ENCODE data around the gene ACOX1. TPM values are rescaled to one million over a fixed set of nuclear protein-coding genes. Genes with fewer than 3 reads are reported as not detected.

Gene ACOX1
- total RNA-seq: 28.8 and 34.1 TPM in 2 replicates

GRCh38 chr17:75978938-75979704, at the start of gene ACOX1, which contains the start of gene TEN1:
Gene ACOX1 (minus strand): TSS chr17:75979166. CDS start chr17:75979073, 93 bp downstream.
Gene TEN1 (plus strand): TSS chr17:75979240. CDS start chr17:75986193, 6,953 bp downstream.

GRCh38 chr17:76027159-76027839, 48.3 kb upstream of the ACOX1 start, which contains the start of gene EVPL:
Gene EVPL (minus strand): TSS chr17:76027306. CDS start chr17:76027198, 108 bp downstream.

GRCh38 chr17:76000755-76001521, 22.0 kb upstream of the ACOX1 start, which contains the start of gene CDK3:
Gene CDK3 (plus strand): TSS chr17:76000855. CDS start chr17:76001426, 571 bp downstream.

GRCh38 chr17:75940727-75941441, 38.1 kb downstream of the ACOX1 start, which contains the start of gene FBF1:
Gene FBF1 (minus strand): TSS chr17:75941042. CDS start chr17:75938149, 2,893 bp downstream.

GRCh38 chr17:75904749-75905521, 74.0 kb downstream of the ACOX1 start, which contains the start of gene MRPL38:
Gene MRPL38 (minus strand): TSS chr17:75904884. CDS start chr17:75904875, 9 bp downstream.

GRCh38 chr17:75896415-75897159, 82.4 kb downstream of the ACOX1 start, which contains the start of gene TRIM65:
Gene TRIM65 (minus strand): TSS chr17:75896951. CDS start chr17:75896937, 14 bp downstream.

Other genes with a start within 250 kb of the ACOX1 start
- 48.8 and 52.0 TPM in 2 replicates for gene GALK1, start 214.0 kb downstream of the ACOX1 start, total RNA-seq
- gene UNK, start 194.4 kb downstream of the ACOX1 start, total RNA-seq: 15.8 and 24.3 TPM in 2 replicates
- 1.2 and 1.8 TPM in 2 replicates for gene UNC13D, start 134.8 kb downstream of the ACOX1 start, total RNA-seq
- 59.4 and 61.8 TPM in 2 replicates for gene WBP2, start 123.8 kb downstream of the ACOX1 start, total RNA-seq
- gene TRIM47, start 100.6 kb downstream of the ACOX1 start, total RNA-seq: 62.8 and 64.3 TPM in 2 replicates
- 30.6 and 32.7 TPM in 2 replicates for gene TRIM65, start 82.2 kb downstream of the ACOX1 start, total RNA-seq
- 31.1 and 31.8 TPM in 2 replicates for gene MRPL38, start 74.3 kb downstream of the ACOX1 start, total RNA-seq
- 3.5 and 3.8 TPM in 2 replicates for gene FBF1, start 38.1 kb downstream of the ACOX1 start, total RNA-seq
- gene TEN1, start 74 bp upstream of the ACOX1 start, total RNA-seq: 13.9 and 23.3 TPM in 2 replicates
- gene CDK3, start 21.7 kb upstream of the ACOX1 start, total RNA-seq: 1.3 and 3.1 TPM in 2 replicates
- gene EVPL, start 48.1 kb upstream of the ACOX1 start, total RNA-seq: 0.05 TPM in 1 of 2 replicates, not detected in the other
- gene SRP68, start 93.4 kb upstream of the ACOX1 start, total RNA-seq: 29.2 and 33.5 TPM in 2 replicates
- 0.13 TPM in 1 of 2 replicates, not detected in the other for gene GALR2, start 95.6 kb upstream of the ACOX1 start, total RNA-seq
- not detected in 2 replicates for gene ZACN, start 100.0 kb upstream of the ACOX1 start, total RNA-seq
- gene EXOC7, start 124.6 kb upstream of the ACOX1 start, total RNA-seq: 60.7 and 68.0 TPM in 2 replicates
- gene FOXJ1, start 162.1 kb upstream of the ACOX1 start, total RNA-seq: not detected in 2 replicates

Data from mammary microvascular endothelial cell (primary cell).